RWPE2 (cell line): ENCODE measurements around the gene LACTBL1.
"Not testable (repeated sequence)": the region's sequence is repeated elsewhere in the genome, so short reads cannot be mapped to it uniquely, and the experiment has no call there.

Experiments
- ATAC-seq: fragments of 200-7000 bp; cut with Tn5 transposase; 3 replicates; pipeline ENCODE4 v1.9.1; 2021; ENCODE audit warnings: low read depth
- DNase-seq: peaks from one replicate; pipeline ENCODE4 v3.0.0-alpha.2; 2020; ENCODE audit warnings: low spot score
- H3K27ac ChIP-seq: fragments of 450-650 bp; 2 replicates; pipeline ENCODE4 v1.5.1; 2017; ENCODE audit warnings: mild to moderate bottlenecking; ENCODE audit not compliant: poor library complexity, severe bottlenecking
- H3K27me3 ChIP-seq: fragments of 250-450 bp; sonication (Bioruptor Pico); 2 replicates; pipeline ENCODE4 v1.5.1; 2021; ENCODE audit warnings: mild to moderate bottlenecking, moderate library complexity; ENCODE audit not compliant: insufficient read depth, poor library complexity, severe bottlenecking
- H3K36me3 ChIP-seq: fragments of 250-450 bp; sonication (Bioruptor Pico); 2 replicates; pipeline ENCODE4 v1.5.1; 2020; ENCODE audit warnings: low read depth, mild to moderate bottlenecking, moderate library complexity
- H3K4me1 ChIP-seq: fragments of 250-450 bp; sonication (Bioruptor Pico); 2 replicates; pipeline ENCODE4 v1.5.1; 2021; ENCODE audit warnings: mild to moderate bottlenecking, moderate library complexity; ENCODE audit not compliant: insufficient read depth, poor library complexity, severe bottlenecking
- H3K4me3 ChIP-seq: fragments of 250-450 bp; sonication (Bioruptor Pico); 2 replicates; pipeline ENCODE4 v1.5.1; 2021; ENCODE audit warnings: mild to moderate bottlenecking, moderate library complexity; ENCODE audit not compliant: severe bottlenecking
- H3K9me3 ChIP-seq: fragments of 250-450 bp; sonication (Bioruptor Pico); 2 replicates; pipeline ENCODE4 v1.5.1; 2021; ENCODE audit warnings: mild to moderate bottlenecking, moderate library complexity; ENCODE audit not compliant: severe bottlenecking
- TF ChIP-seq, protein P1 (sequence below): fragments of 450-650 bp; IDR thresholded peaks from one replicate; pipeline ENCODE4 v1.5.1; 2017; ENCODE audit warnings: mild to moderate bottlenecking, moderate library complexity; ENCODE audit not compliant: poor library complexity, severe bottlenecking

Gene LACTBL1

DNA sequence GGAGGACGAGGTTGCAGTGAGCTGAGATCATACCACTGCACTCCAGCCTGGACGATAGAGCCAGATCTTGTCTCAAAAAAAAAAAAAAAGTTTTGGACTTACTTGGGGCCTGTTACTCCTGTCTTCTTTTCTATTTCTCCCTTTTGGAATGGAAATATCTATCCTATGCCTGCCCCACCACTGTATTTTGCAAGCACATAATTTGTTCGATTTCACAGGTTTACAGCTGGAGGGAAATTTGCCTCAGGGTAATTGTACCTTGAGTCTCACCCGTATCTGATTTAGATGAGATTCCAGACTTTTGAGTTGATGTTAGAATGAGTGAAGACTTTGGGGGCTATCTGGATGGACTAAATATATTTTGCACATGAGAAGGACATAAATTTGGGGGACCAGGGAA is 34.4 kb upstream of the LACTBL1 start:
- H3K27ac ChIP-seq, result no peak overlapping the region
- TF ChIP-seq, protein P1, sequence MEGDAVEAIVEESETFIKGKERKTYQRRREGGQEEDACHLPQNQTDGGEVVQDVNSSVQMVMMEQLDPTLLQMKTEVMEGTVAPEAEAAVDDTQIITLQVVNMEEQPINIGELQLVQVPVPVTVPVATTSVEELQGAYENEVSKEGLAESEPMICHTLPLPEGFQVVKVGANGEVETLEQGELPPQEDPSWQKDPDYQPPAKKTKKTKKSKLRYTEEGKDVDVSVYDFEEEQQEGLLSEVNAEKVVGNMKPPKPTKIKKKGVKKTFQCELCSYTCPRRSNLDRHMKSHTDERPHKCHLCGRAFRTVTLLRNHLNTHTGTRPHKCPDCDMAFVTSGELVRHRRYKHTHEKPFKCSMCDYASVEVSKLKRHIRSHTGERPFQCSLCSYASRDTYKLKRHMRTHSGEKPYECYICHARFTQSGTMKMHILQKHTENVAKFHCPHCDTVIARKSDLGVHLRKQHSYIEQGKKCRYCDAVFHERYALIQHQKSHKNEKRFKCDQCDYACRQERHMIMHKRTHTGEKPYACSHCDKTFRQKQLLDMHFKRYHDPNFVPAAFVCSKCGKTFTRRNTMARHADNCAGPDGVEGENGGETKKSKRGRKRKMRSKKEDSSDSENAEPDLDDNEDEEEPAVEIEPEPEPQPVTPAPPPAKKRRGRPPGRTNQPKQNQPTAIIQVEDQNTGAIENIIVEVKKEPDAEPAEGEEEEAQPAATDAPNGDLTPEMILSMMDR, result no peak
- H3K4me1 ChIP-seq, result peaks cover 15% of the 10 kb centered on the region
- H3K27me3 ChIP-seq, result no peaks in the 10 kb centered on the region
- no peaks in the 10 kb centered on the region for H3K9me3 ChIP-seq
- DNase-seq, result no peak
- H3K36me3 ChIP-seq, result no peaks in the 10 kb centered on the region
- no peak overlapping the region for H3K4me3 ChIP-seq
- ATAC-seq, result no peak

GRCh38 chr1:23004769-23005168 is 32.1 kb upstream of the LACTBL1 start:
- DNase-seq, ATAC-seq: not testable (repeated sequence)
- H3K27ac ChIP-seq, result peak overlapping the region; percentile 24

GRCh38 chr1:23004112-23004511 is 31.4 kb upstream of the LACTBL1 start:
- no peaks in the 10 kb centered on the region for H3K4me1 ChIP-seq
- peak overlapping the region; percentile 24 for H3K27ac ChIP-seq
- TF ChIP-seq, protein P1, result no peak
- H3K9me3 ChIP-seq, result no peaks in the 10 kb centered on the region
- H3K27me3 ChIP-seq, result no peaks in the 10 kb centered on the region
- no peak overlapping the region for H3K4me3 ChIP-seq
- ATAC-seq (no peak), DNase-seq (no peak)
- no peaks in the 10 kb centered on the region for H3K36me3 ChIP-seq

More at GRCh38 chr1:23004769-23005168, 32.1 kb upstream of the LACTBL1 start:
- H3K4me1 ChIP-seq, H3K9me3 ChIP-seq, H3K4me3 ChIP-seq, H3K36me3 ChIP-seq, H3K27me3 ChIP-seq: not testable (repeated sequence)

DNA sequence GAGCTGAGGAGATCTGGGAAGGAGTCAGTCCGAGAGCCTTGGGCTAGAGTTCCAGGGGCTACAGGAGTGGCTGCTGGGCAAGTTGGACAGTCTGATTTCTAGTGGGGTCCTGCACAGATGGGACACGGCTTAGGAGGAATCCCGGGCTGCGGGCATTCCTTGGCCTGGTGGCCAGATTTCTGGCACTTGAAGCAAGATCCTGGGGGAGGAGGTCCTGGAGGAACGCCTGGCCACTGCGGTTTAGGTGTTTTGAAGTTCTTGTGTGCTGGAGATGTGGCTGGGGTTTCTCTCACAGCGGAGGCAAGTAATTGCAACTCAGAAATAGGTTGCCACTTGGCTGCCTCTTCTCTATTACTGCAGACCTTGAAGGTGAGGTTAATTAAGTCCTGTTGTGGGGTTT is 29.6 kb upstream of the LACTBL1 start:
- H3K27ac ChIP-seq, DNase-seq, H3K4me3 ChIP-seq, H3K36me3 ChIP-seq, H3K9me3 ChIP-seq, H3K4me1 ChIP-seq, H3K27me3 ChIP-seq, ATAC-seq: not testable (repeated sequence)

DNA sequence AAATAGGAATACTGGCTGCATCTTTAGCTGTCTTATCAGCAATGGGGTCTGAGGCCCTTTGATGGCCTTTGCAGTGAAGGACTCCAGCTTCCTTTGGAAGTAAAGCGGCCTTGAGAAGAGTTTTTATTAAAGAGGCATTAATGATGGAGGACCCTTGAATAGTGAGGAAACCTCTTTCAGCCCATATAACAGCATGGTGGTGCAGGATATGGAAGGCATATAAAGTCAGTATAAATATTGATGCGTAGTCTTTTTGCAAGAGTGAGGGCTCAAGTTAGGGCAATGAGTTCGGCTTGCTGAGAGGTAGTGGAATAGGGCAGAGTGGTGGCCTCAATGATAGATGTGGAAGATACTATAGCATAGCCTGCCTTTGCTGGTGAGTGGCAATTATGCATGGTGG is 27.5 kb upstream of the LACTBL1 start:
- H3K27ac ChIP-seq, H3K4me1 ChIP-seq, H3K4me3 ChIP-seq, DNase-seq, ATAC-seq, H3K36me3 ChIP-seq, H3K27me3 ChIP-seq, H3K9me3 ChIP-seq: not testable (repeated sequence)

- H3K9me3 ChIP-seq, result peaks cover 17% of the 10 kb centered on the region
- ATAC-seq, H3K27me3 ChIP-seq, H3K27ac ChIP-seq, H3K4me3 ChIP-seq, H3K4me1 ChIP-seq, H3K36me3 ChIP-seq, DNase-seq: not testable (repeated sequence)
Measured at GRCh38 chr1:22997528-22997927, 24.9 kb upstream of the LACTBL1 start.

GRCh38 chr1:22995774-22996173 is 23.1 kb upstream of the LACTBL1 start:
- DNase-seq, result no peak
- no peak overlapping the region for H3K27ac ChIP-seq

GRCh38 chr1:22993220-22993795 is 20.6 kb upstream of the LACTBL1 start:
- ATAC-seq, DNase-seq, H3K27ac ChIP-seq, H3K4me1 ChIP-seq, H3K36me3 ChIP-seq, H3K4me3 ChIP-seq, H3K27me3 ChIP-seq: not testable (repeated sequence)
- H3K9me3 ChIP-seq, result peaks cover 25% of the 10 kb centered on the region

More at GRCh38 chr1:22995774-22996173, 23.1 kb upstream of the LACTBL1 start:
- H3K4me3 ChIP-seq, result no peak overlapping the region
- no peaks in the 10 kb centered on the region for H3K4me1 ChIP-seq
- H3K36me3 ChIP-seq, result no peaks in the 10 kb centered on the region
- H3K9me3 ChIP-seq, result peaks cover 25% of the 10 kb centered on the region
- no peak for ATAC-seq
- TF ChIP-seq, protein P1, result no peak
- H3K27me3 ChIP-seq, result no peaks in the 10 kb centered on the region

- H3K4me1 ChIP-seq, DNase-seq, H3K27me3 ChIP-seq, H3K36me3 ChIP-seq, H3K27ac ChIP-seq, ATAC-seq, H3K4me3 ChIP-seq: not testable (repeated sequence)
- peaks cover 25% of the 10 kb centered on the region for H3K9me3 ChIP-seq
Measured at GRCh38 chr1:22992384-22992783, 19.7 kb upstream of the LACTBL1 start.
